ENCODE data around the gene SERPINE1. TPM values are rescaled to one million over a fixed set of nuclear protein-coding genes. Genes with fewer than 3 reads are reported as not detected.

The SERPINE1 gene
- total and polyA plus RNA-seq, 2 of the 13 experiments (the other 11 are each of a cell fraction or from before 2014, with no cell fraction given) = 21.2 to 1,576 TPM

DNA sequence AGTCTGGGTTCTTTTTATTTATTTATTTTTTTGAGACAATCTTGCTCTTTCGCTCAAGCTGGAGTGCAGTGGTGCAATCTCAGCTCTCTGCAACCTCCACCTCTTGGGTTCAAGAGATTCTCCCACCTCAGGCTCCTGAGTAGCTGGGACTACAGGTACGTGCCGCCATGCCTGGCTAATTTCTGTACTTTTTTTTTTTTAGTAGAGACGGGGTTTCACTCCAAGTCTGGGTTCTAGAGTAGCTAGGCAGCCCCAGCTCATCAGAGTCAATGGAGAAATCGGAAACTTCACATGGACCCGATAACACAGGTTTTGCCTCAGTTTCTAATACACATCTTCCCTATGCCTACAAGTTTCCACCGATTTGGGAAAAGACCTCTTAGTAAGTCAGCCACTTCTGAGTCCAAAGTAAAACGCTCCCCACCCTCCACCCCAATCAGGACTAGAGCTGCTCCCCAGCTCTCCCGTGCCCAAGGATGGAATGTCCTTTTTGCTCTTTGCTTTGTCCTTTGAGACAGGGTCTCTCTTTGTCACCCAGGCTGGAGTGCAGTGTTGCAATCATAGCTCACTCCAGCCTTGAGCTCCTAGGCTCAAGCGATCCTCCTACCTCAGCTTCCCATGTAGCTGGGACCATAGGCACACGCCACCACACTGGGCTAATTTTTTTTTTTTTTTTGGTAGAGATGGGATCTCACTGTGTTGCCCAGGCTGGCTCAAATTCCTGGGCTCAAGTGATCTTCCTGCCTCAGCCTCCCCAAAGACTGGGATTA lies 3.8 kb upstream of the SERPINE1 start (continued):
- TF ChIP-seq ZBTB7A (CRISPR knock-in tag; IDR thresholded peaks at IDR 0.05) (0 out of 2 replicates have a peak, but pooled peaks have one; percentile 46), ZNF788 (CRISPR knock-in tag; IDR thresholded peaks at IDR 0.05; ENCODE audit: borderline replicate concordance) (peak; percentile 67; the same call in 1 of the 2 replicates), ZNF747 (CRISPR knock-in tag; IDR thresholded peaks at IDR 0.05; ENCODE audit: borderline replicate concordance) (0 out of 2 replicates have a peak, but pooled peaks have one; percentile 25), ZNF605 (CRISPR knock-in tag; IDR thresholded peaks at IDR 0.05) (peak; percentile 22; the same call in 1 of the 2 replicates), ZBTB7B (CRISPR knock-in tag; IDR thresholded peaks at IDR 0.05) (peak; percentile 77; the same call in 1 of the 2 replicates), SOX13 (IDR thresholded peaks at IDR 0.05) (no peak), SOX13 (CRISPR knock-in tag; conservative IDR thresholded peaks at IDR 0.05 in 1 of 2, IDR thresholded peaks at IDR 0.05 in 1 of 2) (peak in 1 of 2 experiments; percentile 92; a peak in 2 of 4 replicates), TGIF2 (CRISPR knock-in tag; IDR thresholded peaks at IDR 0.05) (no peak), POLR2G (IDR thresholded peaks at IDR 0.05; ENCODE audit: low read depth, low read length) (peak; percentile 68), PPARG (CRISPR knock-in tag; conservative IDR thresholded peaks at IDR 0.05) (0 out of 2 replicates have a peak, but pooled peaks have one; percentile 22), MED1 (CRISPR knock-in tag; IDR thresholded peaks at IDR 0.05) (peak; percentile 89), ESRRA (CRISPR knock-in tag; IDR thresholded peaks at IDR 0.05; ENCODE audit: low read depth) (peak; percentile 89; the same call in 1 of the 2 replicates), SOX6 (IDR thresholded peaks at IDR 0.05) (no peak), SOX6 (CRISPR knock-in tag; IDR thresholded peaks at IDR 0.05) (peak; percentile 91), ZNF451 (CRISPR knock-in tag; IDR thresholded peaks at IDR 0.05) (0 out of 2 replicates have a peak, but pooled peaks have one; percentile 28)
- TF ChIP-seq, protein P1, sequence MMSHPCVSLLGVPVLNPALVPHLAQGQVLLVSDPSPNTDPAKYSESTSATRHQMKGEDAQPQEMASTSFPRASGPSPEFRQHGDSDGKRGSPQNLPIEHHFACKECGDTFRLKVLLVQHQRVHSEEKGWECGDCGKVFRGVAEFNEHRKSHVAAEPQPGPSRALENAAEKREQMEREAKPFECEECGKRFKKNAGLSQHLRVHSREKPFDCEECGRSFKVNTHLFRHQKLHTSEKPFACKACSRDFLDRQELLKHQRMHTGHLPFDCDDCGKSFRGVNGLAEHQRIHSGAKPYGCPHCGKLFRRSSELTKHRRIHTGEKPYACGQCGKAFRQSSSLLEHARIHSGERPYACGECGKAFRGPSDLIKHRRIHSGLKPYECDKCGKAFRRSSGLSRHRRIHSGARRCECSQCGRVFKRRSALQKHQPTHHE (CRISPR knock-in tag; IDR thresholded peaks at IDR 0.05; ENCODE audit: borderline replicate concordance) = no peak
- TF ChIP-seq, protein P2, sequence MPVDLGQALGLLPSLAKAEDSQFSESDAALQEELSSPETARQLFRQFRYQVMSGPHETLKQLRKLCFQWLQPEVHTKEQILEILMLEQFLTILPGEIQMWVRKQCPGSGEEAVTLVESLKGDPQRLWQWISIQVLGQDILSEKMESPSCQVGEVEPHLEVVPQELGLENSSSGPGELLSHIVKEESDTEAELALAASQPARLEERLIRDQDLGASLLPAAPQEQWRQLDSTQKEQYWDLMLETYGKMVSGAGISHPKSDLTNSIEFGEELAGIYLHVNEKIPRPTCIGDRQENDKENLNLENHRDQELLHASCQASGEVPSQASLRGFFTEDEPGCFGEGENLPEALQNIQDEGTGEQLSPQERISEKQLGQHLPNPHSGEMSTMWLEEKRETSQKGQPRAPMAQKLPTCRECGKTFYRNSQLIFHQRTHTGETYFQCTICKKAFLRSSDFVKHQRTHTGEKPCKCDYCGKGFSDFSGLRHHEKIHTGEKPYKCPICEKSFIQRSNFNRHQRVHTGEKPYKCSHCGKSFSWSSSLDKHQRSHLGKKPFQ (CRISPR knock-in tag; IDR thresholded peaks at IDR 0.05; ENCODE audit: insufficient replicate concordance) = peak; percentile 47
- TF ChIP-seq, protein P3, sequence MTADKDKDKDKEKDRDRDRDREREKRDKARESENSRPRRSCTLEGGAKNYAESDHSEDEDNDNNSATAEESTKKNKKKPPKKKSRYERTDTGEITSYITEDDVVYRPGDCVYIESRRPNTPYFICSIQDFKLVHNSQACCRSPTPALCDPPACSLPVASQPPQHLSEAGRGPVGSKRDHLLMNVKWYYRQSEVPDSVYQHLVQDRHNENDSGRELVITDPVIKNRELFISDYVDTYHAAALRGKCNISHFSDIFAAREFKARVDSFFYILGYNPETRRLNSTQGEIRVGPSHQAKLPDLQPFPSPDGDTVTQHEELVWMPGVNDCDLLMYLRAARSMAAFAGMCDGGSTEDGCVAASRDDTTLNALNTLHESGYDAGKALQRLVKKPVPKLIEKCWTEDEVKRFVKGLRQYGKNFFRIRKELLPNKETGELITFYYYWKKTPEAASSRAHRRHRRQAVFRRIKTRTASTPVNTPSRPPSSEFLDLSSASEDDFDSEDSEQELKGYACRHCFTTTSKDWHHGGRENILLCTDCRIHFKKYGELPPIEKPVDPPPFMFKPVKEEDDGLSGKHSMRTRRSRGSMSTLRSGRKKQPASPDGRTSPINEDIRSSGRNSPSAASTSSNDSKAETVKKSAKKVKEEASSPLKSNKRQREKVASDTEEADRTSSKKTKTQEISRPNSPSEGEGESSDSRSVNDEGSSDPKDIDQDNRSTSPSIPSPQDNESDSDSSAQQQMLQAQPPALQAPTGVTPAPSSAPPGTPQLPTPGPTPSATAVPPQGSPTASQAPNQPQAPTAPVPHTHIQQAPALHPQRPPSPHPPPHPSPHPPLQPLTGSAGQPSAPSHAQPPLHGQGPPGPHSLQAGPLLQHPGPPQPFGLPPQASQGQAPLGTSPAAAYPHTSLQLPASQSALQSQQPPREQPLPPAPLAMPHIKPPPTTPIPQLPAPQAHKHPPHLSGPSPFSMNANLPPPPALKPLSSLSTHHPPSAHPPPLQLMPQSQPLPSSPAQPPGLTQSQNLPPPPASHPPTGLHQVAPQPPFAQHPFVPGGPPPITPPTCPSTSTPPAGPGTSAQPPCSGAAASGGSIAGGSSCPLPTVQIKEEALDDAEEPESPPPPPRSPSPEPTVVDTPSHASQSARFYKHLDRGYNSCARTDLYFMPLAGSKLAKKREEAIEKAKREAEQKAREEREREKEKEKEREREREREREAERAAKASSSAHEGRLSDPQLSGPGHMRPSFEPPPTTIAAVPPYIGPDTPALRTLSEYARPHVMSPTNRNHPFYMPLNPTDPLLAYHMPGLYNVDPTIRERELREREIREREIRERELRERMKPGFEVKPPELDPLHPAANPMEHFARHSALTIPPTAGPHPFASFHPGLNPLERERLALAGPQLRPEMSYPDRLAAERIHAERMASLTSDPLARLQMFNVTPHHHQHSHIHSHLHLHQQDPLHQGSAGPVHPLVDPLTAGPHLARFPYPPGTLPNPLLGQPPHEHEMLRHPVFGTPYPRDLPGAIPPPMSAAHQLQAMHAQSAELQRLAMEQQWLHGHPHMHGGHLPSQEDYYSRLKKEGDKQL (CRISPR knock-in tag; IDR thresholded peaks at IDR 0.05; ENCODE audit: low read depth) = 0 out of 2 replicates have a peak, but pooled peaks have one; percentile 21

All from HepG2 (cell line).